KOPT-K1 (cell line): Measurements from ENCODE around the gene WDR18.

Source experiments
- H3K27ac ChIP-seq: fragments of 200-600 bp; sonication (generic); 2 replicates; pipeline ENCODE4 v1.5.1; 2016; ENCODE audit warnings: antibody characterized with exemption, mild to moderate bottlenecking, low read depth, low read length; ENCODE audit not compliant: poor library complexity, severe bottlenecking
- H3K36me3 ChIP-seq: fragments of 200-600 bp; sonication (generic); 2 replicates; pipeline ENCODE4 v1.5.1; 2017; ENCODE audit warnings: antibody characterized with exemption, mild to moderate bottlenecking, low read length, moderate library complexity; ENCODE audit not compliant: insufficient read depth
- H3K9me3 ChIP-seq: fragments of 200-600 bp; sonication (generic); 2 replicates; pipeline ENCODE4 v1.5.1; 2017; ENCODE audit warnings: antibody characterized with exemption, low read length, mild to moderate bottlenecking; ENCODE audit not compliant: insufficient read depth, poor library complexity, severe bottlenecking

The WDR18 gene

GRCh38 chr19:1002600-1002999 is 18.5 kb downstream of the WDR18 start:
- Histone ChIP-seq H3K27ac (no peak overlapping the region), H3K9me3 (no peaks in the 10 kb centered on the region), H3K36me3 (peaks cover 5% of the 10 kb centered on the region; the same call in 1 of the 2 replicates)

GRCh38 chr19:1003283-1003682 is 19.1 kb downstream of the WDR18 start:
- Histone ChIP-seq H3K27ac (no peak overlapping the region), H3K36me3 (peaks cover 5% of the 10 kb centered on the region; the same call in 1 of the 2 replicates), H3K9me3 (no peaks in the 10 kb centered on the region)

GRCh38 chr19:1004204-1004802 is 20.2 kb downstream of the WDR18 start:
- Histone ChIP-seq H3K9me3 (no peaks in the 10 kb centered on the region), H3K27ac (no peak overlapping the region), H3K36me3 (peaks cover 13% of the 10 kb centered on the region; the same call in 1 of the 2 replicates)

GRCh38 chr19:1004803-1005664 is 20.9 kb downstream of the WDR18 start:
- Histone ChIP-seq H3K36me3 (peaks cover 19% of the 10 kb centered on the region; the same call in 1 of the 2 replicates), H3K9me3 (no peaks in the 10 kb centered on the region), H3K27ac (no peak overlapping the region)

- Histone ChIP-seq H3K27ac (no peak overlapping the region), H3K36me3 (peaks cover 38% of the 10 kb centered on the region), H3K9me3 (no peaks in the 10 kb centered on the region)
These were observed 22.7 kb downstream of the WDR18 start for GRCh38 chr19:1006711-1007398.

- peaks cover 45% of the 10 kb centered on the region for H3K36me3 ChIP-seq
These were observed 23.5 kb downstream of the WDR18 start for GRCh38 chr19:1007399-1008251.

GRCh38 chr19:1008268-1009040 is 24.3 kb downstream of the WDR18 start:
- Histone ChIP-seq H3K36me3 (peaks cover 53% of the 10 kb centered on the region), H3K9me3 (no peaks in the 10 kb centered on the region), H3K27ac (no peak overlapping the region)

More at GRCh38 chr19:1007399-1008251, 23.5 kb downstream of the WDR18 start:
- no peaks in the 10 kb centered on the region for H3K9me3 ChIP-seq
- H3K27ac ChIP-seq: no peak overlapping the region

GRCh38 chr19:1009041-1009980 is 25.2 kb downstream of the WDR18 start:
- Histone ChIP-seq H3K36me3 (peaks cover 62% of the 10 kb centered on the region), H3K9me3 (no peaks in the 10 kb centered on the region), H3K27ac (no peak overlapping the region)

- peaks cover 69% of the 10 kb centered on the region for H3K36me3 ChIP-seq
- H3K27ac ChIP-seq: no peak overlapping the region
- no peaks in the 10 kb centered on the region for H3K9me3 ChIP-seq
These were observed 25.9 kb downstream of the WDR18 start for GRCh38 chr19:1009981-1010538.

GRCh38 chr19:1010586-1011510 is 26.7 kb downstream of the WDR18 start:
- Histone ChIP-seq H3K36me3 (peaks cover 77% of the 10 kb centered on the region), H3K27ac (no peak overlapping the region), H3K9me3 (no peaks in the 10 kb centered on the region)

GRCh38 chr19:1011831-1012333 is 27.7 kb downstream of the WDR18 start:
- Histone ChIP-seq H3K9me3 (no peaks in the 10 kb centered on the region), H3K27ac (no peak overlapping the region), H3K36me3 (peaks cover 86% of the 10 kb centered on the region)

GRCh38 chr19:1012334-1012733 is 28.2 kb downstream of the WDR18 start:
- H3K27ac ChIP-seq: no peak overlapping the region
- H3K9me3 ChIP-seq: no peaks in the 10 kb centered on the region
- H3K36me3 ChIP-seq: peaks cover 87% of the 10 kb centered on the region
